ENCODE data around the gene CFAP54.

DNA sequence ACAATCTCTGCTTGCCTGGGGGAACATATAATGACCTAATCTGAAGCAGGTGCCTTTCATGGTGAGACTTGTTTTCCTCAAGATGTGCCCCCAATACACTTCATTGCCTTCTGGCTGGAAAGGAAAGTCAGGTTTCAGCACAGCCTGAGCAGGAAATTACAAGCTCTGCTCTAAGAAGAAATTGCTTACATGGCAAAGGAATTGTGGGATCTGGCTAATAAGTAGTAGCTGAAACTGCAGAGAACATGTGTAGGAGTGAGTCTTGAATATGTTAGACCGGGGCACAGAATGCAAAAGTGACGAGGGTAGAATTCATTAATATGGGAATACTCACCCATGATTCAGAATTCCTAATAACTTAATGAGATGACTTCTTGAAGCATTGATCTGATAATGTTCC, 6.3 kb upstream of the CFAP54 start:
- TF ChIP-seq FOXP2 (optimal IDR thresholded peaks at IDR 0.05; ENCODE audit: control extremely low read depth, extremely low read length, insufficient read depth) (no peak), EZH2 (IDR thresholded peaks at IDR 0.05) (no peak), POLR2AphosphoS5 (IDR thresholded peaks at IDR 0.05; ENCODE audit: borderline replicate concordance, low read depth, low read length) (no peak)

Data from SK-N-MC (cell line).